GM21515 (cell line): ENCODE results near the gene SRL.
"Not testable (repeated sequence)": the region's sequence is repeated elsewhere in the genome, so short reads cannot be mapped to it uniquely, and the experiment has no call there.

Source experiments
- ATAC-seq: cut with Tn5 transposase; IDR thresholded peaks from one replicate; pipeline ENCODE4 v1.9.1; 2021; ENCODE audit not compliant: unreplicated experiment

The SRL gene

GRCh38 chr16:4172070-4172469 lies 69.8 kb downstream of the SRL start:
- ATAC-seq = no peak

GRCh38 chr16:4169415-4169814 lies 72.5 kb downstream of the SRL start:
- ATAC-seq = no peak

GRCh38 chr16:4166821-4167220 lies 75.1 kb downstream of the SRL start:
- no peak for ATAC-seq

GRCh38 chr16:4160658-4161430 lies 81.0 kb downstream of the SRL start:
- ATAC-seq = no peak

GRCh38 chr16:4159726-4160125 lies 82.2 kb downstream of the SRL start:
- no peak for ATAC-seq

GRCh38 chr16:4158143-4159093 lies 83.5 kb downstream of the SRL start:
- no peak for ATAC-seq

- no peak for ATAC-seq
Observed at GRCh38 chr16:4157376-4157825, 84.5 kb downstream of the SRL start.

- not testable (repeated sequence) for ATAC-seq
Observed at GRCh38 chr16:4156503-4156902, 85.4 kb downstream of the SRL start.

GRCh38 chr16:4153364-4153763 lies 88.5 kb downstream of the SRL start:
- not testable (repeated sequence) for ATAC-seq

- no peak for ATAC-seq
Observed at GRCh38 chr16:4152267-4152666, 89.6 kb downstream of the SRL start.

- ATAC-seq = no peak
Observed at GRCh38 chr16:4147236-4147635, 94.6 kb downstream of the SRL start.

GRCh38 chr16:4142268-4142667 lies 99.6 kb downstream of the SRL start:
- ATAC-seq = no peak

GRCh38 chr16:4141604-4142003 lies 100.3 kb downstream of the SRL start:
- ATAC-seq = no peak

GRCh38 chr16:4140652-4141051 lies 101.2 kb downstream of the SRL start:
- no peak for ATAC-seq

GRCh38 chr16:4139968-4140367 lies 101.9 kb downstream of the SRL start:
- no peak for ATAC-seq
